Endothelial cell of umbilical vein (primary cell): ENCODE measurements around the gene FYCO1. TPM values are rescaled to one million over a fixed set of nuclear protein-coding genes. Genes with fewer than 3 reads are reported as not detected.

Experiments used
- BruUV-seq: library from RNA; stranded (reverse); fragments of 400-500 nt; replicated peaks from 2 replicates; lab custom pipeline; 2021; lab: Mats Ljungman, UMichigan
- CTCF ChIA-PET: fragments of 300-600, 350-600 bp; sonication (Branson Sonifier 250); formaldehyde crosslinking; loops from one replicate; lab custom pipeline; 2021; ENCODE audit warnings: antibody characterized with exemption, inconsistent platforms; lab: Charles Lee
- POLR2A ChIA-PET: fragments of 300-600, 350-600 bp; sonication (Branson Sonifier 250); formaldehyde crosslinking; loops from one replicate; lab custom pipeline; 2021; ENCODE audit warnings: antibody characterized with exemption, inconsistent platforms; lab: Charles Lee
- DNase-seq: peaks from one replicate; pipeline ENCODE4 v3.0.0-alpha.2; 2011; ENCODE audit warnings: low read depth, low spot score
- FAIRE-seq: peaks from 2 replicates; lab custom pipeline; 2011; peaks lifted over from hg19 to GRCh38; lab: Jason Lieb, UNC
- H2AFZ ChIP-seq: 2 replicates; pipeline ENCODE4 v1.6.0; 2012; ENCODE audit warnings: low read depth, low read length, control low read depth, inconsistent platforms
- H3K27ac ChIP-seq: 2 replicates; pipeline ENCODE4 v1.5.1; 2011; ENCODE audit warnings: low read depth, mild to moderate bottlenecking, control low read depth, low read length, moderate library complexity; ENCODE audit not compliant: insufficient read depth
- H3K27me3 ChIP-seq, 2 experiments: 2 replicates each; pipeline versions ENCODE4 v1.6.0 to v1.6.1; 2011; ENCODE audit warnings: low read length in 2 of 2, mixed read lengths in 1 of 2; ENCODE audit not compliant: control insufficient read depth in 2 of 2, insufficient read depth in 2 of 2
- H3K36me3 ChIP-seq, 2 experiments: 2 replicates in 1 of 2; 3 replicates in 1 of 2; pipeline ENCODE4 v1.5.1; 2011; ENCODE audit warnings: low read length in 2 of 2, mild to moderate bottlenecking in 1 of 2, moderate library complexity in 1 of 2; ENCODE audit not compliant: control insufficient read depth in 2 of 2, insufficient read depth in 2 of 2; ENCODE audit errors: extremely low read depth in 1 of 2
- H3K4me1 ChIP-seq: 3 replicates; pipeline ENCODE4 v1.5.1; 2011; ENCODE audit warnings: mild to moderate bottlenecking, low read length; ENCODE audit not compliant: control insufficient read depth, insufficient read depth; ENCODE audit errors: extremely low read depth
- H3K4me2 ChIP-seq: 2 replicates; pipeline ENCODE4 v1.6.1; 2011; ENCODE audit warnings: low read length, control low read depth, mixed read lengths; ENCODE audit not compliant: insufficient read depth
- H3K4me3 ChIP-seq, 3 experiments: fragments of 200-600 bp in 1 of 3; sonication (generic), shearing (Covaris generic) in 1 of 3; replicated peaks in 1 of 3; 2 replicates each; pipeline ENCODE4 v1.5.1; 2011 to 2016; ENCODE audit warnings: control low read depth in 3 of 3, low read length in 3 of 3, mild to moderate bottlenecking in 2 of 3, inconsistent platforms in 1 of 3, low read depth in 1 of 3, moderate library complexity in 1 of 3; ENCODE audit not compliant: insufficient read depth in 1 of 3
- H3K79me2 ChIP-seq: 2 replicates; pipeline ENCODE4 v1.6.0; 2012; ENCODE audit warnings: low read length, inconsistent platforms; ENCODE audit not compliant: control insufficient read depth, insufficient read depth
- H3K9ac ChIP-seq: replicated peaks from 2 replicates; pipeline ENCODE3; 2011; ENCODE audit warnings: low read length, control low read depth; ENCODE audit not compliant: insufficient read depth; ENCODE audit errors: extremely low read depth
- H3K9me1 ChIP-seq: replicated peaks from 3 replicates; pipeline ENCODE4 v1.6.0; 2011; ENCODE audit warnings: mild to moderate bottlenecking, low read length; ENCODE audit not compliant: control insufficient read depth, insufficient read depth; ENCODE audit errors: extremely low read depth
- H3K9me3 ChIP-seq: replicated peaks from 2 replicates; pipeline ENCODE4 v1.5.1; 2012; ENCODE audit warnings: low read length, inconsistent platforms; ENCODE audit not compliant: control insufficient read depth, insufficient read depth
- H4K20me1 ChIP-seq: replicated peaks from 2 replicates; pipeline ENCODE3; 2011; ENCODE audit warnings: mild to moderate bottlenecking, low read length; ENCODE audit not compliant: control insufficient read depth, insufficient read depth; ENCODE audit errors: extremely low read depth
- FOS ChIP-seq: IDR thresholded peaks from 2 replicates; pipeline ENCODE4 v1.6.1; 2011; ENCODE audit warnings: mild to moderate bottlenecking, low read length, moderate library complexity, borderline replicate concordance; ENCODE audit not compliant: insufficient read depth
- GATA2 ChIP-seq: IDR thresholded peaks from 2 replicates; pipeline ENCODE4 v1.7.0; 2011; ENCODE audit warnings: low read depth, mild to moderate bottlenecking, moderate library complexity, mixed read lengths, low read length; ENCODE audit not compliant: insufficient read length, insufficient read depth
- JUN ChIP-seq: IDR thresholded peaks from 2 replicates; pipeline ENCODE4 v1.6.1; 2011; ENCODE audit warnings: borderline replicate concordance, low read depth; ENCODE audit not compliant: insufficient read length, insufficient read depth
- MYC ChIP-seq: IDR thresholded peaks from one replicate; pipeline ENCODE4 v1.6.1; 2011; ENCODE audit warnings: mild to moderate bottlenecking, low read depth, low read length
- POLR2AphosphoS5 ChIP-seq: IDR thresholded peaks from 2 replicates; pipeline ENCODE4 v1.6.1; 2012; ENCODE audit warnings: low read depth, mild to moderate bottlenecking, control low read depth, low read length, moderate library complexity; ENCODE audit not compliant: insufficient read depth
- dilution Hi-C: fragments of 300-500 bp; cut with MboI; formaldehyde crosslinking; loops from one replicate; pipeline ENCODE4 v1.15.0; 2019; ENCODE audit warnings: low sequenced_read_pairs; ENCODE audit not compliant: extremely low pct_ligation_motif_present
- intact Hi-C: fragments of 100-400 bp; cut with micrococcal nuclease; formaldehyde crosslinking; loops from one replicate; pipeline ENCODE4 v1.10.0; 2022
- polyA plus RNA-seq, 4 experiments: library from polyadenylated mRNA; depleted of rRNA in 3 of 4; stranded (reverse) in 3 of 4; unstranded in 1 of 4; fragments of >200 nt; gene quantifications; 2 replicates each; pipeline versions ENCODE4 v1.2.1 to v1.2.3, GENCODE V29; 2011 to 2012; ENCODE audit warnings: missing spikeins in 1 of 4
- total RNA-seq: library from RNA; stranded (reverse); gene quantifications from 2 replicates; pipeline ENCODE4 v1.2.3, GENCODE V29; 2021
- TF ChIP-seq, protein P1 (sequence below), 2 donors: IDR thresholded peaks; 1 replicate in 1 of 2; 2 replicates in 1 of 2; pipeline ENCODE4 v1.5.1; 2011; ENCODE audit warnings: low read length in 2 of 2, mild to moderate bottlenecking in 2 of 2, moderate library complexity in 2 of 2, control low read depth in 1 of 2, inconsistent platforms in 1 of 2, low read depth in 1 of 2; ENCODE audit not compliant: insufficient read depth in 1 of 2; ENCODE audit errors: extremely low read depth in 1 of 2
- TF ChIP-seq, protein P2 (sequence below): IDR thresholded peaks from 2 replicates; pipeline ENCODE4 v1.6.1; 2011; ENCODE audit not compliant: insufficient read depth, insufficient read length

FYCO1 gene
- total and polyA plus RNA-seq, 2 donors (not counting 3 experiments of a cell fraction or from before 2014, with no cell fraction given), result 13.9 to 20.8 TPM

DNA sequence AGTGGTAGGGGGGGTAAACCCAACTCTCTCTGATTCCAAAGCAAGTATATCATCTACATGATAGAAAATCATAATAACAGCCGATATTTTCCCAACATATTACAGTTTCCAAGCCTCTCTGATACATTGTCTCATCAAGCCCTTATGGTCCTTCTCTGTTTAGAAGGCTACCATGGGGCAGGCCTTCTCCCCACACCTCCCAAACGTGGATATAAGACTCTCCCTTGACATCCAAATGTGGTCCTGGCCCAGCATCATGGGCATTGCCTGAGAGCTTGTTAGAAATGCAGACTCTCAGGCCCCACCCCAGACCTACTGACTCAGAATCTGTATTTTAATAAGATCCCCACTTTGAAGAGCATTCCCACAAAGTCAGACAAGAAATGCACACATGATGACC lies 127.0 kb downstream of the FYCO1 start:
- H3K9me1 ChIP-seq, result no peaks in the 10 kb centered on the region
- CTCF ChIA-PET, result interaction anchor here (0.8 kb wide), 1 partner anchor 10 kb away, joined by 4 read pairs; no protein-coding TSS in a partner anchor
- no peaks in the 10 kb centered on the region for H3K9me3 ChIP-seq
- H3K9ac ChIP-seq, result no peak overlapping the region
- H3K4me1 ChIP-seq, result no peaks in the 10 kb centered on the region
- intact Hi-C loops (no loop called here), dilution Hi-C loops (no loop called here)
- no peak overlapping the region for H3K27ac ChIP-seq
- no peaks in the 10 kb centered on the region for H4K20me1 ChIP-seq
- FAIRE-seq, result no peak
- peaks cover 9 to 16% of the 10 kb centered on the region in 2 experiments for H3K27me3 ChIP-seq
- H3K36me3 ChIP-seq, result no peaks in the 10 kb centered on the region
- TF ChIP-seq, protein P1, sequence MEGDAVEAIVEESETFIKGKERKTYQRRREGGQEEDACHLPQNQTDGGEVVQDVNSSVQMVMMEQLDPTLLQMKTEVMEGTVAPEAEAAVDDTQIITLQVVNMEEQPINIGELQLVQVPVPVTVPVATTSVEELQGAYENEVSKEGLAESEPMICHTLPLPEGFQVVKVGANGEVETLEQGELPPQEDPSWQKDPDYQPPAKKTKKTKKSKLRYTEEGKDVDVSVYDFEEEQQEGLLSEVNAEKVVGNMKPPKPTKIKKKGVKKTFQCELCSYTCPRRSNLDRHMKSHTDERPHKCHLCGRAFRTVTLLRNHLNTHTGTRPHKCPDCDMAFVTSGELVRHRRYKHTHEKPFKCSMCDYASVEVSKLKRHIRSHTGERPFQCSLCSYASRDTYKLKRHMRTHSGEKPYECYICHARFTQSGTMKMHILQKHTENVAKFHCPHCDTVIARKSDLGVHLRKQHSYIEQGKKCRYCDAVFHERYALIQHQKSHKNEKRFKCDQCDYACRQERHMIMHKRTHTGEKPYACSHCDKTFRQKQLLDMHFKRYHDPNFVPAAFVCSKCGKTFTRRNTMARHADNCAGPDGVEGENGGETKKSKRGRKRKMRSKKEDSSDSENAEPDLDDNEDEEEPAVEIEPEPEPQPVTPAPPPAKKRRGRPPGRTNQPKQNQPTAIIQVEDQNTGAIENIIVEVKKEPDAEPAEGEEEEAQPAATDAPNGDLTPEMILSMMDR (IDR thresholded peaks at IDR 0.05; ENCODE audit: extremely low read depth in 1 of 2, insufficient read depth in 1 of 2, low read depth in 1 of 2, low read length in 2 of 2), result no peak
- TF ChIP-seq FOS, result no peak
- TF ChIP-seq JUN, result no peak
- TF ChIP-seq POLR2AphosphoS5, result no peak
- no peak for DNase-seq
- no peaks in the 10 kb centered on the region for H3K79me2 ChIP-seq
- no peak overlapping the region for H3K4me2 ChIP-seq
- POLR2A ChIA-PET, result no interaction called here
- no TSS peak for BruUV-seq
- no peak overlapping the region for H3K4me3 ChIP-seq
- H2AFZ ChIP-seq, result no peak overlapping the region

DNA sequence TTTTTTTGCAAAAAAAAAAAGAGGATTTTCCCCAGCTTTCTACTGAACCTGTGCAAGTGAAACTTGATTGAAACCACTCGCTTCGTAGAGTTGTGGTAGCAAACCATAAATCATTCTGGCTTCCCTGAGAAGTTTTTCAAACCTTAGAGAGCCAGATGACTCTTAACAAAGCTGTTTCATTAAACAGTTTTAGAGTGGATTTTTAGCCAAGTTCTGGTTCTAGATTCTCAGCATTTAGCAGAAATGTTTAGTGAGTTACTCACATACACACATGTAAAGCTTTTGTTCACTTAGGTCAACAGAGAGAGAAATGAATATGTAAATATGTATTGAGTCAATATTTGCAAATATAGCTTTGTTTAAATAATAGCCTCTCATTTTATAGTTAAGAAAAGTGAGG lies 127.4 kb downstream of the FYCO1 start:
- H3K9ac ChIP-seq, result no peak overlapping the region
- no peaks in the 10 kb centered on the region for H3K4me1 ChIP-seq
- no peak overlapping the region for H3K4me2 ChIP-seq
- no peaks in the 10 kb centered on the region for H3K9me3 ChIP-seq
- H3K9me1 ChIP-seq, result no peaks in the 10 kb centered on the region
- dilution Hi-C loops, result no loop called here
- ChIA-PET POLR2A (no interaction called here), CTCF (interaction anchor here (0.8 kb wide), 1 partner anchor 10 kb away, joined by 4 read pairs; no protein-coding TSS in a partner anchor)
- FAIRE-seq (no peak), DNase-seq (no peak)
- BruUV-seq, result no TSS peak
- H3K27me3 ChIP-seq, result peaks cover 9 to 20% of the 10 kb centered on the region in 2 experiments
- no peaks in the 10 kb centered on the region for H3K36me3 ChIP-seq
- TF ChIP-seq GATA2 (no peak), POLR2AphosphoS5 (no peak), FOS (no peak), MYC (no peak)
- TF ChIP-seq, protein P2, sequence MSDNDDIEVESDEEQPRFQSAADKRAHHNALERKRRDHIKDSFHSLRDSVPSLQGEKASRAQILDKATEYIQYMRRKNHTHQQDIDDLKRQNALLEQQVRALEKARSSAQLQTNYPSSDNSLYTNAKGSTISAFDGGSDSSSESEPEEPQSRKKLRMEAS, result no peak
- no peak overlapping the region for H3K4me3 ChIP-seq
- no peaks in the 10 kb centered on the region for H3K79me2 ChIP-seq
- no peak overlapping the region for H3K27ac ChIP-seq
- no peaks in the 10 kb centered on the region for H4K20me1 ChIP-seq
- no peak overlapping the region for H2AFZ ChIP-seq
- intact Hi-C loops, result no loop called here
